IMR-90 (cell line): ENCODE measurements around the gene NETO2. TPM values are rescaled to one million over a fixed set of nuclear protein-coding genes. Genes with fewer than 3 reads are reported as not detected.

Experiments used
- ATAC-seq: fragments of 200-7000 bp; cut with Tn5 transposase; 2 replicates; pipeline ENCODE4 v1.9.1; 2020; ENCODE audit warnings: low read depth, mild to moderate bottlenecking, moderate library complexity
- BruUV-seq: library from RNA; stranded (reverse); fragments of 400-500 nt; replicated peaks from 2 replicates; lab custom pipeline; 2021; lab: Mats Ljungman, UMichigan
- CTCF ChIA-PET: fragments of 300-600 bp; formaldehyde crosslinking; extraction: SDS; loops from one replicate; lab custom pipeline; 2021; ENCODE audit warnings: antibody characterized with exemption; lab: Yijun Ruan, JAX
- POLR2A ChIA-PET: fragments of 300-600 bp; sonication (Branson Sonifier 250); formaldehyde crosslinking; loops from one replicate; lab custom pipeline; 2022; ENCODE audit warnings: antibody characterized with exemption; ENCODE audit not compliant: unreplicated experiment; lab: Charles Lee
- DNase-seq: peaks from one replicate; pipeline ENCODE4 v3.0.0; 2013
- H2AFZ ChIP-seq: replicated peaks from 2 replicates; pipeline ENCODE3; 2013; ENCODE audit warnings: low read length, mild to moderate bottlenecking; ENCODE audit not compliant: poor library complexity
- H2AK5ac ChIP-seq: 2 replicates; pipeline ENCODE4 v1.6.1; 2013; ENCODE audit warnings: low read depth, low read length, inconsistent platforms
- H2AK9ac ChIP-seq: replicated peaks from 2 replicates; pipeline ENCODE3; 2013; ENCODE audit warnings: mild to moderate bottlenecking, low read depth, low read length, moderate library complexity; ENCODE audit not compliant: poor library complexity
- H2BK120ac ChIP-seq: 2 replicates; pipeline ENCODE4 v1.6.1; 2013; ENCODE audit warnings: low read depth, low read length, inconsistent platforms
- H2BK15ac ChIP-seq: 3 replicates; pipeline ENCODE4 v1.6.1; 2013; ENCODE audit warnings: low read depth, low read length, inconsistent platforms
- H2BK20ac ChIP-seq: 2 replicates; pipeline ENCODE4 v1.6.1; 2013; ENCODE audit warnings: low read depth, mild to moderate bottlenecking, inconsistent platforms, low read length, moderate library complexity
- H2BK5ac ChIP-seq: 2 replicates; pipeline ENCODE4 v1.6.1; 2013; ENCODE audit warnings: mild to moderate bottlenecking, low read depth, low read length, inconsistent platforms; ENCODE audit not compliant: poor library complexity, severe bottlenecking
- H3K14ac ChIP-seq: replicated peaks from 2 replicates; pipeline ENCODE4 v1.6.1; 2013; ENCODE audit warnings: low read depth, low read length, inconsistent platforms
- H3K18ac ChIP-seq: 2 replicates; pipeline ENCODE4 v1.6.1; 2013; ENCODE audit warnings: low read depth, low read length, control low read depth
- H3K23ac ChIP-seq: 2 replicates; pipeline ENCODE4 v1.6.1; 2013; ENCODE audit warnings: low read depth, low read length, inconsistent platforms
- H3K27ac ChIP-seq: 2 replicates; pipeline ENCODE4 v1.5.1; 2013; ENCODE audit warnings: mild to moderate bottlenecking, control low read depth, low read length; ENCODE audit not compliant: insufficient read depth
- H3K27me3 ChIP-seq: 2 replicates; pipeline ENCODE4 v1.6.1; 2013; ENCODE audit warnings: low read length; ENCODE audit not compliant: control insufficient read depth, insufficient read depth
- H3K36me3 ChIP-seq: 2 replicates; pipeline ENCODE4 v1.6.1; 2013; ENCODE audit warnings: low read length, mixed read lengths; ENCODE audit not compliant: control insufficient read depth, insufficient read depth
- H3K4ac ChIP-seq: 2 replicates; pipeline ENCODE4 v1.6.1; 2013; ENCODE audit warnings: low read depth, low read length, inconsistent platforms
- H3K4me1 ChIP-seq: 2 replicates; pipeline ENCODE4 v1.6.1; 2013; ENCODE audit warnings: low read length, mixed read lengths; ENCODE audit not compliant: control insufficient read depth, insufficient read depth
- H3K4me2 ChIP-seq: 2 replicates; pipeline ENCODE4 v1.6.1; 2013; ENCODE audit warnings: low read depth, mild to moderate bottlenecking, control low read depth, low read length, moderate library complexity
- H3K4me3 ChIP-seq: 2 replicates; pipeline ENCODE4 v1.5.1; 2013; ENCODE audit warnings: low read depth, mild to moderate bottlenecking, control low read depth, low read length, moderate library complexity; ENCODE audit not compliant: insufficient read depth
- H3K56ac ChIP-seq: 2 replicates; pipeline ENCODE4 v1.6.1; 2013; ENCODE audit warnings: low read length, inconsistent platforms; ENCODE audit not compliant: insufficient read depth; ENCODE audit errors: extremely low read depth
- H3K79me1 ChIP-seq, 2 experiments: 2 replicates each; pipeline ENCODE4 v1.6.1; 2013; ENCODE audit warnings: low read length in 2 of 2, inconsistent platforms in 1 of 2, low read depth in 1 of 2
- H3K9ac ChIP-seq: 2 replicates; pipeline ENCODE4 v1.6.1; 2013; ENCODE audit warnings: low read depth, low read length, control low read depth
- H3K9me1 ChIP-seq: 2 replicates; pipeline ENCODE4 v1.6.1; 2013; ENCODE audit warnings: low read length, inconsistent platforms; ENCODE audit not compliant: insufficient read depth
- H3K9me3 ChIP-seq: 2 replicates; pipeline ENCODE4 v1.6.1; 2013; ENCODE audit warnings: low read length; ENCODE audit not compliant: control insufficient read depth, insufficient read depth
- H4K20me1 ChIP-seq: 2 replicates; pipeline ENCODE4 v1.6.1; 2013; ENCODE audit warnings: low read length, inconsistent platforms; ENCODE audit not compliant: insufficient read depth
- H4K5ac ChIP-seq: 2 replicates; pipeline ENCODE4 v1.6.1; 2013; ENCODE audit warnings: mild to moderate bottlenecking, low read depth, low read length, control low read depth
- H4K8ac ChIP-seq, 2 experiments: 2 replicates each; pipeline ENCODE4 v1.6.1; 2013; ENCODE audit warnings: low read depth in 2 of 2, low read length in 2 of 2, control low read depth in 1 of 2, inconsistent platforms in 1 of 2
- H4K91ac ChIP-seq: 2 replicates; pipeline ENCODE4 v1.6.1; 2013; ENCODE audit warnings: low read depth, low read length, inconsistent platforms; ENCODE audit not compliant: insufficient read depth
- BHLHE40 ChIP-seq: fragments of 150-350 bp; IDR thresholded peaks from 2 replicates; pipeline ENCODE4 v1.6.1; 2016; ENCODE audit warnings: mild to moderate bottlenecking, low read depth, low read length
- CEBPB ChIP-seq: IDR thresholded peaks from 2 replicates; pipeline ENCODE4 v1.6.1; 2012; ENCODE audit warnings: low read depth, low read length, improper control_type of control experiment
- CHD1 ChIP-seq: IDR thresholded peaks from 2 replicates; pipeline ENCODE4 v1.6.1; 2012; ENCODE audit warnings: low read depth, low read length, improper control_type of control experiment
- FOS ChIP-seq: fragments of 150-350 bp; IDR thresholded peaks from 2 replicates; pipeline ENCODE4 v1.6.1; 2016; ENCODE audit warnings: low read depth, low read length
- MAFK ChIP-seq: IDR thresholded peaks from 2 replicates; pipeline ENCODE4 v1.6.1; 2012; ENCODE audit warnings: low read depth, low read length, improper control_type of control experiment
- MAZ ChIP-seq: IDR thresholded peaks from 2 replicates; pipeline ENCODE4 v1.6.1; 2012; ENCODE audit warnings: low read depth, mild to moderate bottlenecking, low read length, improper control_type of control experiment, moderate library complexity, borderline replicate concordance
- MXI1 ChIP-seq: IDR thresholded peaks from 2 replicates; pipeline ENCODE4 v1.6.1; 2012; ENCODE audit warnings: low read depth, mild to moderate bottlenecking, low read length, moderate library complexity, borderline replicate concordance
- NFE2L2 ChIP-seq: fragments of 150-350 bp; IDR thresholded peaks from 2 replicates; pipeline ENCODE4 v1.6.1; 2016; ENCODE audit warnings: low read depth, mild to moderate bottlenecking, low read length
- POLR2A ChIP-seq: IDR thresholded peaks from 2 replicates; pipeline ENCODE4 v1.6.1; 2012; ENCODE audit warnings: mild to moderate bottlenecking, low read depth, low read length
- RAD21 ChIP-seq: IDR thresholded peaks from 2 replicates; pipeline ENCODE4 v1.6.1; 2012; ENCODE audit warnings: low read length, improper control_type of control experiment
- RCOR1 ChIP-seq: IDR thresholded peaks from 2 replicates; pipeline ENCODE4 v1.6.1; 2012; ENCODE audit warnings: mild to moderate bottlenecking, low read length, improper control_type of control experiment; ENCODE audit not compliant: insufficient replicate concordance
- RFX5 ChIP-seq: IDR thresholded peaks from 2 replicates; pipeline ENCODE4 v1.8.0; 2012; ENCODE audit warnings: low read depth, mild to moderate bottlenecking, low read length, moderate library complexity
- SMC3 ChIP-seq: fragments of 150-350 bp; IDR thresholded peaks from 2 replicates; pipeline ENCODE4 v1.6.1; 2016; ENCODE audit warnings: low read depth, mild to moderate bottlenecking, antibody characterized with exemption, low read length, moderate library complexity
- USF2 ChIP-seq: fragments of 150-350 bp; IDR thresholded peaks from 2 replicates; pipeline ENCODE4 v1.6.1; 2017; ENCODE audit warnings: mild to moderate bottlenecking, antibody characterized with exemption, low read length, low read depth
- WGBS, 2 experiments: methylation state at CpG; one replicate each; pipeline versions ENCODE4 v1.1.5 to v1.1.7; 2013; ENCODE audit warnings: missing lambda C conversion rate in 2 of 2; ENCODE audit not compliant: insufficient read length in 1 of 2; ENCODE audit errors: extremely low coverage in 2 of 2; 5-methylcytosine and 5-hydroxymethylcytosine counted together
- dilution Hi-C: fragments of 300-500 bp; cut with HindIII; formaldehyde crosslinking; loops from one replicate; pipeline ENCODE4 v1.14.3; 2018; ENCODE audit warnings: low sequenced_read_pairs; ENCODE audit not compliant: unreplicated experiment
- in situ Hi-C: fragments of 300-500 bp; cut with MboI; formaldehyde crosslinking; loops from 3 replicates; pipeline ENCODE4 v1.14.3; 2019; ENCODE audit warnings: low sequenced_read_pairs, inconsistent platforms, mixed read lengths
- intact Hi-C: fragments of 100-400 bp; cut with micrococcal nuclease; formaldehyde crosslinking; loops from 2 replicates; pipeline ENCODE4 v1.10.0; 2022
- polyA plus RNA-seq, 3 experiments: library from polyadenylated mRNA; depleted of rRNA; stranded (reverse); fragments of >200 nt; gene quantifications; 2 replicates each; pipeline ENCODE4 v1.2.3, GENCODE V29; 2012; ENCODE audit warnings: low replicate concordance in 1 of 3
- total RNA-seq: library from RNA; depleted of rRNA; stranded (reverse); fragments of >200 nt; gene quantifications from 2 replicates; pipeline ENCODE4 v1.2.3, GENCODE V29; 2012
- TF ChIP-seq, protein P1 (sequence below): fragments of 150-350 bp; IDR thresholded peaks from 2 replicates; pipeline ENCODE4 v1.6.1; 2016; ENCODE audit warnings: low read depth, mild to moderate bottlenecking, low read length, moderate library complexity, borderline replicate concordance
- TF ChIP-seq, protein P2 (sequence below): conservative IDR thresholded peaks from 2 replicates; pipeline ENCODE4 v1.5.1; 2012; ENCODE audit warnings: mild to moderate bottlenecking, low read depth, low read length, improper control_type of control experiment

Gene NETO2
- total and polyA plus RNA-seq, 2 of the 4 experiments (the other 2 are of a cell fraction) = 38.5 to 39.3 TPM

DNA sequence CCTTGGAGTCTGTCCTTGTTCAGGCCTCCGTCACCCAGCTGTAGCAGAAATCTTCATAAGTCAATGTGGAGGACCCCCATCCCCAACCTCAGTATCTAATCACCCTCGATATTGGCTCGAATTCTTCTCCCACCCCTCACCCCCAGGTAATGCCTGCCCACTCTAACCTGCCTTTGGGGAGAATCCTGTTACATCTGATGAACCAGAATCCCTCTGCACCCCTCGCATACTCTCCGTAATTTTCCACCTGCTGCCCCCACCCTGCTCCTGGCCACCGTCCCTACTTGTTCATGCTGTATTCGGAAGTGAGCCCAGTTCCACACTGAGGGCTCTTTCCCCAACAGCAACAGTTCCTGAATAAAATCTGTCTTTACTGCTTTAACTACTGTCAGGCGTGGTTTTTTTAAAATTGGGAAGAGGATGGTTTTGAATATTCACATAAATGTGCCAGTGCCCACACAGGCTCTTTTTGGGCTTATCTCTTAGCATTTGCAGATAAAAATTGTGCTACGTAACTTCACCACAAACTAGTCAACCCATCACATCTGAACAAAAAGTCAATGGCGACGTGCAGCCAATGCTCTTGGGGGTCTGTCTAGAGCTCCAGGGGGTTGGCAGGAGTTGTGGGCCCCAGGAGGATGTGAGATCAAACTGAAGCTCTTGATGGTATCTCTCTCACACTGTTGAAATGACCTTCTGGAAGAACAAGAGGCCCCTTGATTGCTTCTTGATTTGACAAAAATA, 73.7 kb downstream of the NETO2 start:
- DNase-seq (no peak), ATAC-seq (no peak)
- 64% methylated on average over 3 of the region's 11 CpGs; no CpG with 5 or more reads in 1 of the 2 experiments for WGBS, 2 experiments
- Histone ChIP-seq H2BK15ac (no peak overlapping the region), H3K4ac (no peak overlapping the region), H4K20me1 (no peaks in the 10 kb centered on the region), H2AK9ac (no peak overlapping the region), H2BK20ac (no peak overlapping the region), H3K27me3 (peaks cover 3% of the 10 kb centered on the region; the same call in 1 of the 2 replicates), H3K14ac (no peak overlapping the region), H3K36me3 (no peaks in the 10 kb centered on the region), H2BK120ac (no peak overlapping the region), H3K56ac (no peak overlapping the region), H4K5ac (no peak overlapping the region), H3K23ac (no peak overlapping the region), H4K91ac (no peak overlapping the region), H2BK5ac (no peak overlapping the region), H3K4me1 (no peaks in the 10 kb centered on the region), H3K4me3 (no peak overlapping the region), H2AK5ac (no peak overlapping the region), H2AFZ (no peak overlapping the region), H3K18ac (no peak overlapping the region), H3K27ac (no peak overlapping the region), H3K9me3 (no peaks in the 10 kb centered on the region), H3K9ac (no peak overlapping the region), H3K4me2 (no peak overlapping the region), H4K8ac (no peak overlapping the region), H3K79me1 (no peaks in the 10 kb centered on the region), H3K9me1 (no peaks in the 10 kb centered on the region)
- in situ Hi-C loops (no loop called here), intact Hi-C loops (no loop called here), dilution Hi-C loops (no loop called here)
- no peak for TF ChIP-seq MXI1
- no peak for TF ChIP-seq BHLHE40
- TF ChIP-seq POLR2A = no peak
- no peak for TF ChIP-seq CEBPB
- no peak for TF ChIP-seq NFE2L2
- TF ChIP-seq FOS = no peak
- TF ChIP-seq RCOR1 = no peak
- no peak for TF ChIP-seq USF2
- TF ChIP-seq MAZ = no peak
- TF ChIP-seq RAD21 = no peak
- TF ChIP-seq, protein P1, sequence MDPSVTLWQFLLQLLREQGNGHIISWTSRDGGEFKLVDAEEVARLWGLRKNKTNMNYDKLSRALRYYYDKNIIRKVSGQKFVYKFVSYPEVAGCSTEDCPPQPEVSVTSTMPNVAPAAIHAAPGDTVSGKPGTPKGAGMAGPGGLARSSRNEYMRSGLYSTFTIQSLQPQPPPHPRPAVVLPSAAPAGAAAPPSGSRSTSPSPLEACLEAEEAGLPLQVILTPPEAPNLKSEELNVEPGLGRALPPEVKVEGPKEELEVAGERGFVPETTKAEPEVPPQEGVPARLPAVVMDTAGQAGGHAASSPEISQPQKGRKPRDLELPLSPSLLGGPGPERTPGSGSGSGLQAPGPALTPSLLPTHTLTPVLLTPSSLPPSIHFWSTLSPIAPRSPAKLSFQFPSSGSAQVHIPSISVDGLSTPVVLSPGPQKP = no peak
- no peak for TF ChIP-seq MAFK
- TF ChIP-seq CHD1 = no peak
- TF ChIP-seq, protein P2, sequence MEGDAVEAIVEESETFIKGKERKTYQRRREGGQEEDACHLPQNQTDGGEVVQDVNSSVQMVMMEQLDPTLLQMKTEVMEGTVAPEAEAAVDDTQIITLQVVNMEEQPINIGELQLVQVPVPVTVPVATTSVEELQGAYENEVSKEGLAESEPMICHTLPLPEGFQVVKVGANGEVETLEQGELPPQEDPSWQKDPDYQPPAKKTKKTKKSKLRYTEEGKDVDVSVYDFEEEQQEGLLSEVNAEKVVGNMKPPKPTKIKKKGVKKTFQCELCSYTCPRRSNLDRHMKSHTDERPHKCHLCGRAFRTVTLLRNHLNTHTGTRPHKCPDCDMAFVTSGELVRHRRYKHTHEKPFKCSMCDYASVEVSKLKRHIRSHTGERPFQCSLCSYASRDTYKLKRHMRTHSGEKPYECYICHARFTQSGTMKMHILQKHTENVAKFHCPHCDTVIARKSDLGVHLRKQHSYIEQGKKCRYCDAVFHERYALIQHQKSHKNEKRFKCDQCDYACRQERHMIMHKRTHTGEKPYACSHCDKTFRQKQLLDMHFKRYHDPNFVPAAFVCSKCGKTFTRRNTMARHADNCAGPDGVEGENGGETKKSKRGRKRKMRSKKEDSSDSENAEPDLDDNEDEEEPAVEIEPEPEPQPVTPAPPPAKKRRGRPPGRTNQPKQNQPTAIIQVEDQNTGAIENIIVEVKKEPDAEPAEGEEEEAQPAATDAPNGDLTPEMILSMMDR = no peak
- no peak for TF ChIP-seq RFX5
- TF ChIP-seq SMC3 = no peak
- POLR2A ChIA-PET = no interaction called here
- no TSS peak for BruUV-seq
- CTCF ChIA-PET = no interaction called here
